Endodermal cell (in vitro differentiated cells): Measurements from ENCODE around the gene WDR46. TPM values are rescaled to one million over a fixed set of nuclear protein-coding genes. Genes with fewer than 3 reads are reported as not detected.
A peak's percentile ranks its signal among the peaks of the same experiment; 100 is the strongest.

ENCODE experiments used
- DNase-seq: peaks from one replicate; pipeline ENCODE4 v3.0.0-alpha.2; 2017
- H3K27ac ChIP-seq: 2 replicates; pipeline ENCODE4 v1.5.1; 2013; ENCODE audit warnings: mild to moderate bottlenecking, low read depth, low read length, moderate library complexity
- H3K27me3 ChIP-seq: 2 replicates; pipeline ENCODE4 v1.6.1; 2013; ENCODE audit warnings: mild to moderate bottlenecking, low read length, moderate library complexity; ENCODE audit not compliant: insufficient read depth, control insufficient read depth, poor library complexity, severe bottlenecking
- H3K36me3 ChIP-seq: 2 replicates; pipeline ENCODE4 v1.7.0; 2013; ENCODE audit warnings: mild to moderate bottlenecking, low read length, moderate library complexity; ENCODE audit not compliant: control insufficient read depth, insufficient read depth
- H3K4me1 ChIP-seq: one replicate; pipeline ENCODE4 v1.7.0; 2013; ENCODE audit warnings: low read length; ENCODE audit not compliant: control insufficient read depth, insufficient read depth
- H3K4me3 ChIP-seq: 2 replicates; pipeline ENCODE4 v1.5.1; 2013; ENCODE audit warnings: mild to moderate bottlenecking, low read length, moderate library complexity
- H3K9ac ChIP-seq: 2 replicates; pipeline ENCODE4 v1.6.1; 2013; ENCODE audit warnings: mild to moderate bottlenecking, low read length, moderate library complexity; ENCODE audit not compliant: poor library complexity, severe bottlenecking; ENCODE audit errors: extremely low read depth
- H3K9me3 ChIP-seq: 2 replicates; pipeline ENCODE4 v1.6.1; 2013; ENCODE audit warnings: mild to moderate bottlenecking, low read length, moderate library complexity; ENCODE audit not compliant: control insufficient read depth
- H3K27ac Mint-ChIP-seq: 2 replicates; pipeline ENCODE4 v1.8.0; 2020; ENCODE audit warnings: mixed read lengths
- H3K27me3 Mint-ChIP-seq: 2 replicates; pipeline ENCODE4 v1.8.0; 2021; ENCODE audit warnings: mild to moderate bottlenecking, mixed read lengths; ENCODE audit not compliant: insufficient read depth
- H3K36me3 Mint-ChIP-seq: 2 replicates; pipeline ENCODE4 v1.8.0; 2020; ENCODE audit warnings: low read depth, mixed read lengths
- H3K4me1 Mint-ChIP-seq: 2 replicates; pipeline ENCODE4 v1.8.0; 2020; ENCODE audit warnings: mixed read lengths
- H3K4me3 Mint-ChIP-seq: 2 replicates; pipeline ENCODE4 v1.8.0; 2020; ENCODE audit warnings: mild to moderate bottlenecking, moderate library complexity, mixed read lengths
- H3K9me3 Mint-ChIP-seq: 2 replicates; pipeline ENCODE4 v1.8.0; 2020; ENCODE audit warnings: mild to moderate bottlenecking, mixed read lengths
- WGBS, 2 experiments: methylation state at CpG; one replicate each; pipeline versions ENCODE4 v1.1.5 to v1.1.7; 2013; ENCODE audit warnings: missing lambda C conversion rate in 2 of 2, mixed read lengths in 1 of 2; ENCODE audit not compliant: insufficient coverage in 1 of 2, insufficient read length in 1 of 2; 5-methylcytosine and 5-hydroxymethylcytosine counted together
- total RNA-seq, 2 donors: library from RNA; stranded (reverse); fragmentation: NEBNext Ultra II Directional in 1 of 2; extraction: Animal tissue kit (Norgen Biotek cat#: 25700) in 1 of 2; gene quantifications; 2 replicates in 1 of 2; 3 replicates in 1 of 2; pipeline ENCODE4 v1.2.1, GENCODE V29; 2021
- TF ChIP-seq, protein P1 (sequence below): fragments of 200-600 bp; sonication (generic); conservative IDR thresholded peaks from 2 replicates; pipeline ENCODE4 v1.5.0; 2021; ENCODE audit warnings: antibody characterized with exemption, mild to moderate bottlenecking

Gene WDR46
- total RNA-seq, 2 donors from 2014 or later, result 42.9 to 62.5 TPM

DNA sequence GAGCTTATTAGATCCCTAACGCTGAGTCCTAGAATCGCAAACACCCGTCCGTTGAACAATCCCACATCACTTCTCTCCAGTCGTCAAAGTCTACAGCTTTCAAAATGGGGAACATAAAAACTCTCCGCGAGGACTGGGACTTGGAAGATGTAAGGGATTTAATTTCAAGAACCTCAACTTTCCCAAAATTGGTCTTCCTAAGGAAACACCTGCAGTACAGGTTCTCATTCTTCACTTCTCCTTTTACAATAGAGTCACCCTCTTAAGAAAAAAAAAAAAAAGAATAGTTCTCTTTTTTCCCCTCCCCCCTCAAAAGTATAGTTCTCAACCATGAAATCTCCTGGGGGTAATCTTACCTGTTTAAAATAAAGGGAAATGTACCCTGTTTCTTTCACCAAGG is 35.1 kb upstream of the WDR46 start:
- H3K27ac Mint-ChIP-seq, result no peak overlapping the region
- Histone ChIP-seq H3K4me1 (peaks cover 13% of the 10 kb centered on the region), H3K9me3 (no peaks in the 10 kb centered on the region), H3K27me3 (no peaks in the 10 kb centered on the region), H3K4me3 (peak overlapping the region; percentile 97), H3K9ac (no peak overlapping the region), H3K27ac (no peak overlapping the region), H3K36me3 (peaks cover 23% of the 10 kb centered on the region)
- peaks cover 23% of the 10 kb centered on the region for H3K36me3 Mint-ChIP-seq
- H3K4me3 Mint-ChIP-seq, result peak overlapping the region; percentile 98
- peaks cover 26% of the 10 kb centered on the region for H3K4me1 Mint-ChIP-seq
- 67 to 92% methylated on average over 2 to 7 of the region's 7 CpGs for WGBS, 2 experiments
- no peak for DNase-seq
- TF ChIP-seq, protein P1, sequence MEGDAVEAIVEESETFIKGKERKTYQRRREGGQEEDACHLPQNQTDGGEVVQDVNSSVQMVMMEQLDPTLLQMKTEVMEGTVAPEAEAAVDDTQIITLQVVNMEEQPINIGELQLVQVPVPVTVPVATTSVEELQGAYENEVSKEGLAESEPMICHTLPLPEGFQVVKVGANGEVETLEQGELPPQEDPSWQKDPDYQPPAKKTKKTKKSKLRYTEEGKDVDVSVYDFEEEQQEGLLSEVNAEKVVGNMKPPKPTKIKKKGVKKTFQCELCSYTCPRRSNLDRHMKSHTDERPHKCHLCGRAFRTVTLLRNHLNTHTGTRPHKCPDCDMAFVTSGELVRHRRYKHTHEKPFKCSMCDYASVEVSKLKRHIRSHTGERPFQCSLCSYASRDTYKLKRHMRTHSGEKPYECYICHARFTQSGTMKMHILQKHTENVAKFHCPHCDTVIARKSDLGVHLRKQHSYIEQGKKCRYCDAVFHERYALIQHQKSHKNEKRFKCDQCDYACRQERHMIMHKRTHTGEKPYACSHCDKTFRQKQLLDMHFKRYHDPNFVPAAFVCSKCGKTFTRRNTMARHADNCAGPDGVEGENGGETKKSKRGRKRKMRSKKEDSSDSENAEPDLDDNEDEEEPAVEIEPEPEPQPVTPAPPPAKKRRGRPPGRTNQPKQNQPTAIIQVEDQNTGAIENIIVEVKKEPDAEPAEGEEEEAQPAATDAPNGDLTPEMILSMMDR, result no peak
- peaks cover under 1% of the 10 kb centered on the region for H3K27me3 Mint-ChIP-seq
- no peaks in the 10 kb centered on the region for H3K9me3 Mint-ChIP-seq

DNA sequence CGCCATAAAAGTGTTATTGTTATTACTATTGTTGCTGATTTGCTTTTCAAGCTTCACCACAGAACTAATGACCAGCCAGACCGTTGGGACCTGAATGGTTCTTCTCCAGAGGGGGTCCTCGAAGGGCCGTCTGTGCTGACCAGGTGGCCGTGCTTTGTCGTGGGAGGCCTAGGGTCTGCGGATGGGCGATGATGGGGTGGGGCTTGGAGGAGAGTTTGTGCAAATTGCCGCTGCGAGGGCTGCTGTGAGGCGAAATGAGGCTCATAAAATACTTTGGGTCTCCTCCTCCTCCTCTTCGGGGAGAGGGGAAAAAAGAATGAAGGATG is 34.5 kb upstream of the WDR46 start:
- Histone ChIP-seq H3K9ac (no peak overlapping the region), H3K4me1 (peaks cover 14% of the 10 kb centered on the region), H3K27me3 (no peaks in the 10 kb centered on the region), H3K4me3 (peak overlapping the region; percentile 97), H3K36me3 (peaks cover 28% of the 10 kb centered on the region), H3K27ac (no peak overlapping the region), H3K9me3 (no peaks in the 10 kb centered on the region)
- peak overlapping the region; percentile 98 for H3K4me3 Mint-ChIP-seq
- no peaks in the 10 kb centered on the region for H3K27me3 Mint-ChIP-seq
- TF ChIP-seq, protein P1, result no peak
- H3K27ac Mint-ChIP-seq, result peak overlapping the region; percentile 98
- 0 to 11% methylated on average over 2 to 12 of the region's 12 CpGs for WGBS, 2 experiments
- H3K9me3 Mint-ChIP-seq, result no peaks in the 10 kb centered on the region
- no peak for DNase-seq
- H3K4me1 Mint-ChIP-seq, result peaks cover 32% of the 10 kb centered on the region
- peaks cover 29% of the 10 kb centered on the region for H3K36me3 Mint-ChIP-seq

DNA sequence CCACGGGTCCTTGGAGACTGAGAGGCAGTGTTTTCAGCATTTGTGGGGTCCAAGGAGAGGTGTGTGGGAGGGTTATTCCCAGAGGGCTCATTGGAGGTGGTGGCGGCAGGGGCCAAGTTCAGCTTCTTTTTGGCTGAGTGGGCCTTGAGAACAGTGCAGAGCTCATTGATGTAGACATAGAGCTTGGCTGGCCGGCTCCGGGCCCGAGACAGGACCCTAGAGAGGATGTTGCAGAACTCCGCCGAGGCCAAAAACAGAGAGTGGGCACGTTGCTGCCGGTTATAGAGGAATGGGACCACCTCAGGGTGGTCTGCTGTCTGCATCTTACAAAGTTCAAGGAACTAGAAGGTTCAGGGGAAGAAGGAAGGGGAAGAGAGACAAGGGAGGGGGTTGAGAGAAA is 32.2 kb upstream of the WDR46 start:
- Histone ChIP-seq H3K27ac (no peak overlapping the region), H3K4me3 (peak overlapping the region; percentile 97)
- H3K4me1 Mint-ChIP-seq, result peaks cover 37% of the 10 kb centered on the region

More for the DNA sequence above, 32.2 kb upstream of the WDR46 start:
- Mint-ChIP-seq H3K9me3 (no peaks in the 10 kb centered on the region), H3K27ac (peak overlapping the region; percentile 78), H3K27me3 (no peaks in the 10 kb centered on the region), H3K36me3 (peaks cover 34% of the 10 kb centered on the region), H3K4me3 (peak overlapping the region; percentile 98)
- peaks cover 30% of the 10 kb centered on the region for H3K36me3 ChIP-seq
- H3K4me1 ChIP-seq, result peaks cover 17% of the 10 kb centered on the region
- H3K9ac ChIP-seq, result no peak overlapping the region
- 84 to 88% methylated on average over 9 of the region's 9 CpGs for WGBS, 2 experiments
- H3K27me3 ChIP-seq, result no peaks in the 10 kb centered on the region
- TF ChIP-seq, protein P1, result no peak
- DNase-seq, result no peak
- H3K9me3 ChIP-seq, result no peaks in the 10 kb centered on the region
